Kidney tubule cell (primary cell): ENCODE measurements around the gene CCDC182.

Experiments used
- DNase-seq: peaks from one replicate; pipeline ENCODE4 v3.0.0-alpha.2; 2018; ENCODE audit warnings: low spot score

Gene CCDC182

DNA sequence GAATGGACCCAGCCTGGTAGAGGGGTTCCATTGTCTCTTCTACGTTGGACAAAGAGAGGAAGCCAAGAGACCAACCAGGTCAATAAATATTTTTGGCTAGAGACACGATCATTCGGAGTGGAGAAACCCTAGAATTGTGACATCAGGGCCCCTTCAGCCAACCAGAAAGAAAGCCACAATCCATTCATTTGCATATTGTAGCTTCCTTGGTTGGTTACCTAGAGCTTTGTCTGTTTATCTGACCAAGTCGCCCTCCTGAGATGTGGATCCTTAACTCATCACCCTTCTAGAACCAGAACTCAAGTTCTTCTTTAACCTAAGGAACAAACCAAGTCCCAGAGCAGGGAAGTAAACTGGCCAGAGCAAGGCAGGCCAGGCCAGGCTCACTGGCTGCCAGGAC, at the start of gene CCDC182:
CCDC182 (minus strand) TSS at position 58 of the 400 bp plus-strand sequence; CDS start at position 31, 27 bp downstream.
- DNase-seq, result no peak

- DNase-seq, result no peak
Measured at GRCh38 chr17:57794841-57795240, 49.7 kb upstream of the CCDC182 start.

GRCh38 chr17:57788725-57789124, 43.6 kb upstream of the CCDC182 start:
- no peak for DNase-seq

GRCh38 chr17:57785022-57785421, 39.9 kb upstream of the CCDC182 start:
- DNase-seq, result no peak

- DNase-seq, result no peak
Measured at GRCh38 chr17:57784226-57784895, 39.3 kb upstream of the CCDC182 start.

GRCh38 chr17:57783338-57783742, 38.2 kb upstream of the CCDC182 start:
- DNase-seq, result peak; percentile 46

- DNase-seq, result no peak
Measured at GRCh38 chr17:57782647-57783337, 37.7 kb upstream of the CCDC182 start.

- DNase-seq, result no peak
Measured at GRCh38 chr17:57782062-57782490, 37.0 kb upstream of the CCDC182 start.

GRCh38 chr17:57781386-57782061, 36.4 kb upstream of the CCDC182 start:
- DNase-seq, result no peak

DNA sequence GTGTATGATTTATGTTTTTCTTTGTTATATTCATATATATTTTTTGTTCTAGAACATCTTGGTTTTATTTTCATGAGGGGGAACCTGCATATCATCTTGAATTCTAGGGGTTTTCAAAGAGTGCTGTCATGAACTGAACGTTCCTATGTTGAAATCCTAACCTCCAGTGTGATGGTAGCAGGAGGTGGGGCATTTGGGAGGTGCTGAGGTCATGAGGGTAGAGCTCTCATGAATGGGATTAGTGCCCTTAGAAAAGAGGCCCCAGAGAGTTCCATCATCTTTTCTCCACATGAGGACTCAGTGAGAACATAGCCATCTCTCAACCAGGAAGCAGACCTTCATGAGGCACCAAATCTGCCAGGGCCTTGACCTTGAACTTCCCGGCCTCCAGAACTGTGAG, 34.6 kb upstream of the CCDC182 start:
- DNase-seq, result no peak

- DNase-seq, result no peak
Measured at GRCh38 chr17:57778306-57778705, 33.2 kb upstream of the CCDC182 start.

GRCh38 chr17:57776366-57776765, 31.3 kb upstream of the CCDC182 start:
- DNase-seq, result no peak

DNA sequence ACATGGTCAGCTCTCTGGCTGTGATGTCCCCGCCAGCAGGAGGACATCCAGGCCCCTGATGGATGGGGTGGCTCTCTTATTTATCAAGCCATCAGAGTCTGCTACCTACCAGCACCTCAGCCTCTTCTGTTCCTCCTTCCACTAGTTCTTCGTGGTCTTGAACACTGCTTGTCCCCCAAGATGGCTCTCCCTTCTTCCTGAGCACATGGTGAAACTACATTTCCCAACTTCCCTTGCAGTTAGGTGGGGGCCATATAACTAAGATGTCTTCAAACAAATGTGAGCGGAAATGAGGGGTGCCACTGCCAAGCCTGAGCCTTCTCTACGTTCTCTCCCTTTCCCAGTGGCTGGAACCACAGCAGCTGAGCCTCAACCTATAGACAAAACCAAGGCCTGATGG, 29.8 kb upstream of the CCDC182 start:
- DNase-seq, result no peak

DNA sequence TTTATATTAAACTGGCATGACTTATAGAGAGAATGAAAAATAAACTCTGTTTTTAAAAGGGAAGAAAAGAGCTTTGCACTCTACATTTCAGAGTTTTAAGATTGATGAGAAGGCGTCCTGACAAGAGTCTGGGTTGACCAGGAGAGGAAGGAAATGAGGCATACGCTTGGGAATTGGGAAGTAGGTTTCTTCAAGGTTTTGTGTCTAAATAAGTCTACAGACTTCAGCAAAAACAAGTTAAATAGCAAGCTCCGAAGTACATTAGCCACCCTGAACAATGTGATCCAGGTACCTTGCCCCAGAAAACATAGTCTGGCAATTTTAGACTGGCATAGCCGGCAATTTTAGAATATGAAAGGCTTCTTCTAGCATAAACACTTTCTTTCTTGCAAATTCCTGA, 28.5 kb upstream of the CCDC182 start:
- DNase-seq, result no peak

DNA sequence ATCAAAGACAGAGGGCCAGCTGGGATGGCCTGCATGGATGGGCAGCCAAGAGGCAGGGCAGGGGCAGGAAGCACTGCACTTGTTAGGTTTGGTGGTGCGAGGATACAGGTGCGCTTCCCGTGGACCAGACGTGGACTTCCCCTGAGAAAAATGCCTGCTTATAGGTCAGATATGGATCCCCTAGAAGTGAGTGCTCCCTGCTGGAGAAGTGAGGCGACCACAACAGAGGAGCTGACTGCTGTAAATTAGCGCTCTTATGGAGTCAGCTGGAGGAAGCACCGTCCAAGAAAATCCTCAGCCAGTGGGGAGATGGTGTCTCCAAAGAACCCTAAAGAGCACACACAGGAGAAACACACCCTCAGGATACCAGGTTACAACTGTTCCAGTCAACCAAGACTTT, 27.7 kb upstream of the CCDC182 start:
- no peak for DNase-seq

GRCh38 chr17:57767561-57767960, 22.5 kb upstream of the CCDC182 start:
- no peak for DNase-seq

DNA sequence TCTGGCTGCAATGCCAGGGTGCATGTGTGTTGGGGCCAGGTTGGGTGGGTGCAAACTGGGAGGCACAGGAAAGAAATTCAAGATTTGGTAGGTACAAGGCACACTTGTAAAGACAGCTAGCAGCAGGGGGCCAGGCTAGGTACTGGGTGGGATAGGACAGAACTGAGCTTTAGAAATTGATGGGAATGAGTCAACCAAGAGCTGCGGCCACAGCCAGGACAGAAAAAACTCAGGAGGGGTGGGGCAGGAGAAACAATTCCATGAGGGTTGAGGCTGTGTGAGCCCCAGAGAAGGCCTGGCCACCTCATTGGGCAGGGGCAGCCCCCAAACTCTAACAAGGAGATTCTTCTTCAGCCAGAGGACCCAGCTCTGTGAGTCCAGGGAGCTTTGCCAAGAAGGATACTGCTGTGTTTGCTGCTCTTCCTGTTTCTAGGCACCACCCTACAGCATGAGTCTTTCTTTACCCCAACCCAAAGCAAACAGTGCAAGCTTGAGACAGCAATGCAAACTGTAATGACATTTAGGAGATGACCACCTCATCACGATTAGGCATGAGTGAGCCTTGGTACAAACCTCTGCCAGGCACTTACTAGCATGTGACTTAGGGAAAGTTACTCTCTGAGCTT, 21.3 kb upstream of the CCDC182 start:
- no peak for DNase-seq

- no peak for DNase-seq
Measured at GRCh38 chr17:57762452-57763395, 17.6 kb upstream of the CCDC182 start.

GRCh38 chr17:57761887-57762286, 16.8 kb upstream of the CCDC182 start:
- no peak for DNase-seq

- DNase-seq, result no peak
Measured at GRCh38 chr17:57760046-57760445, 14.9 kb upstream of the CCDC182 start.

DNA sequence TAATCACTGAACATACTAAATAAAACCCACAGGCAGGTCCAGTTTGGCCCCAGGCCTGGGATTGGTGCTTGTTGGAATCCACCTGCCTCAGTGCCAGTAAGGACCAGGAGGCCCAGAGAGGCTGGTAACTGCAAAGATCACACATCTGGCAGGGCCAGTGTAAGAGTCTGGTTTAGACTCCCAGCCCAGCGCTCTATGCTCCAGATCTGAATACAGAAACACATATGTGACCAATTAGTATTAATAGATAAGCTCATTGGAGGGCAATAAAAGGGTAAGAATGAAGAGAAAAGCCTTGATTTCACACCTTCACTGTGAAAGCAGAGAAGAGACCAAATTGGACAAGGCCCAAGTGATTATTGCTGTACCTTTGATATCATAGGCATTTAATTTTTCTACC, 13.6 kb upstream of the CCDC182 start:
- DNase-seq, result no peak

DNA sequence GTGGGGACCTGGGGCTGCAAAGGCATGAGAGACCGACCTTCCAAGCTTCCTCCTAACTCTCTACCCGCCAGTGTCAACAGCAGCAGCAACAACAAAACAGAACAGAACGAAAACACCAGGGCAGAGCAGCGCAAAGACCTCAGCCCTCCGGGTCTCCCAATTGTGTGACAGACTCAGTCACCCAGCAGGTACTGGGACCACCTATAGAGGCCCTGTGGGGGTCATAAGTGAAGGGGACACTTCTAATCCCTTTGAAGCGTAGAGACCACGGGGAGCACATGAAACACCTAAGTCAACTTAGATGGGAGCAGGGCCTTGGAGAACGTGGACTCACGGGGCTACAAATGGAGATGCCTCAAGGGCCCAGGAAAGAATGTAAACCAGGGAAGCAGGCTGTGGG, 12.6 kb upstream of the CCDC182 start:
- DNase-seq, result no peak
